ENCODE measurements around the gene TTI1. TPM values are rescaled to one million over a fixed set of nuclear protein-coding genes. Genes with fewer than 3 reads are reported as not detected.

TTI1 gene
- total RNA-seq, 1 donor from 2014 or later, result 13.4 TPM

DNA sequence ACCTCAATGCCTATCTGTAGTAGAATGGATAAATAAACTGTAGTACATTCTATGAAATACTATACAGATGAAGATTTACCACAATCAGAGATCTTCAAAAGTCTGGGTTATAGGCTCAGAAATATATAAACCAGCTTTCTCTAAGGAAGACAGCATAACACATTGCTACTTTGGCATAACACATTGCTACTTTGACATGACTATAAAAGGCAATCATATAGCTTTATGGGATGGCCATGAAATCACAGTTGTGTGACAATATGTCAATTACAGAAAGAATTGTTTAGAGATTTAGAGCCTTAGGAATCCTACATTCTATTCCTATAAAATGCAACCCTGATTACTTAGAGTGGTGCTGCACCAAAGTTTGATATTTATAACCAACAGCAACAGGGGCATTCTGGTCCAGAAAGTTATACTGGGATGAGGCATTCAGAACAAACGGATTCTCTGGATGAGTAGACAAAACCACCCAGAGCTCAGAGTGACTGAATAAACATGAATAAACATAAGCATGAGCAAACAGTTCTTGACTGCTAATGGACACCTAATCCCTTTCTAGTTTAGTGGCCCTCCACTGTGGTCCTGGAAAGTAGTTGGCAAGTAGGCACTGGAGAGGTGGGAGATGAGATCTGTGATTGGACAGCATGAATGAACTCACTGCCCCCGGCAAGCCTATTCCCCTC lies 12.0 kb downstream of the TTI1 start:
- H3K79me2 ChIP-seq (ENCODE audit: insufficient read depth, low read length), result peaks cover 66% of the 10 kb centered on the region
- H3K9me3 Mint-ChIP-seq (ENCODE audit: unreplicated experiment), result peaks cover 3% of the 10 kb centered on the region
- FAIRE-seq (no peak), DNase-seq (ENCODE audit: low read depth) (no peak)
- H3K36me3 Mint-ChIP-seq (ENCODE audit: low read depth, unreplicated experiment), result peaks cover 19% of the 10 kb centered on the region
- peaks cover 44% of the 10 kb centered on the region for H4K20me1 ChIP-seq (ENCODE audit: insufficient read depth, low read length)
- no peak overlapping the region for H3K4me3 Mint-ChIP-seq (ENCODE audit: unreplicated experiment)
- no peak overlapping the region for H3K4me2 ChIP-seq (ENCODE audit: low read length)
- peaks cover 14% of the 10 kb centered on the region for H3K36me3 ChIP-seq (ENCODE audit: insufficient read depth, low read length)
- H3K4me1 ChIP-seq (ENCODE audit: insufficient read depth, low read length), result peaks cover 18% of the 10 kb centered on the region
- no peak overlapping the region for H3K9ac ChIP-seq (ENCODE audit: low read length)
- TF ChIP-seq EZH2 (IDR thresholded peaks at IDR 0.05; ENCODE audit: insufficient read depth, low read length), result no peak
- TF ChIP-seq, protein P1, sequence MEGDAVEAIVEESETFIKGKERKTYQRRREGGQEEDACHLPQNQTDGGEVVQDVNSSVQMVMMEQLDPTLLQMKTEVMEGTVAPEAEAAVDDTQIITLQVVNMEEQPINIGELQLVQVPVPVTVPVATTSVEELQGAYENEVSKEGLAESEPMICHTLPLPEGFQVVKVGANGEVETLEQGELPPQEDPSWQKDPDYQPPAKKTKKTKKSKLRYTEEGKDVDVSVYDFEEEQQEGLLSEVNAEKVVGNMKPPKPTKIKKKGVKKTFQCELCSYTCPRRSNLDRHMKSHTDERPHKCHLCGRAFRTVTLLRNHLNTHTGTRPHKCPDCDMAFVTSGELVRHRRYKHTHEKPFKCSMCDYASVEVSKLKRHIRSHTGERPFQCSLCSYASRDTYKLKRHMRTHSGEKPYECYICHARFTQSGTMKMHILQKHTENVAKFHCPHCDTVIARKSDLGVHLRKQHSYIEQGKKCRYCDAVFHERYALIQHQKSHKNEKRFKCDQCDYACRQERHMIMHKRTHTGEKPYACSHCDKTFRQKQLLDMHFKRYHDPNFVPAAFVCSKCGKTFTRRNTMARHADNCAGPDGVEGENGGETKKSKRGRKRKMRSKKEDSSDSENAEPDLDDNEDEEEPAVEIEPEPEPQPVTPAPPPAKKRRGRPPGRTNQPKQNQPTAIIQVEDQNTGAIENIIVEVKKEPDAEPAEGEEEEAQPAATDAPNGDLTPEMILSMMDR (IDR thresholded peaks at IDR 0.05; ENCODE audit: insufficient read depth, low read depth, low read length), result no peak
- no peaks in the 10 kb centered on the region for H3K27me3 ChIP-seq (ENCODE audit: insufficient read depth, low read length)
- no peak overlapping the region for H2AFZ ChIP-seq (ENCODE audit: low read depth, low read length)
- H3K4me3 ChIP-seq (ENCODE audit: insufficient read depth, low read depth, low read length), result no peak overlapping the region
- no peak overlapping the region for H3K27ac ChIP-seq (ENCODE audit: low read depth, low read length)
- H3K27ac Mint-ChIP-seq (ENCODE audit: unreplicated experiment), result no peak overlapping the region
- no peaks in the 10 kb centered on the region for H3K27me3 Mint-ChIP-seq (ENCODE audit: low read depth, unreplicated experiment)
- H3K9me3 ChIP-seq (ENCODE audit: insufficient read depth, low read depth, low read length), result peaks cover 3% of the 10 kb centered on the region
- H3K4me1 Mint-ChIP-seq (ENCODE audit: low read depth, unreplicated experiment), result peaks cover 15% of the 10 kb centered on the region

- Histone ChIP-seq H3K4me3 (ENCODE audit: insufficient read depth, low read depth, low read length) (no peak overlapping the region), H3K36me3 (ENCODE audit: insufficient read depth, low read length) (peaks cover 17% of the 10 kb centered on the region), H3K9ac (ENCODE audit: low read length) (no peak overlapping the region), H3K27me3 (ENCODE audit: insufficient read depth, low read length) (no peaks in the 10 kb centered on the region), H3K4me1 (ENCODE audit: insufficient read depth, low read length) (peaks cover 5% of the 10 kb centered on the region), H3K27ac (ENCODE audit: low read depth, low read length) (no peak overlapping the region), H3K79me2 (ENCODE audit: insufficient read depth, low read length) (peaks cover 59% of the 10 kb centered on the region), H3K4me2 (ENCODE audit: low read length) (no peak overlapping the region), H2AFZ (ENCODE audit: low read depth, low read length) (no peak overlapping the region), H4K20me1 (ENCODE audit: insufficient read depth, low read length) (peaks cover 37% of the 10 kb centered on the region), H3K9me3 (ENCODE audit: insufficient read depth, low read depth, low read length) (peaks cover 3% of the 10 kb centered on the region)
- H3K27me3 Mint-ChIP-seq (ENCODE audit: low read depth, unreplicated experiment), result no peaks in the 10 kb centered on the region
- DNase-seq (ENCODE audit: low read depth), result no peak
- no peak overlapping the region for H3K4me3 Mint-ChIP-seq (ENCODE audit: unreplicated experiment)
- H3K9me3 Mint-ChIP-seq (ENCODE audit: unreplicated experiment), result peaks cover 3% of the 10 kb centered on the region
- H3K4me1 Mint-ChIP-seq (ENCODE audit: low read depth, unreplicated experiment), result peaks cover 14% of the 10 kb centered on the region
- H3K36me3 Mint-ChIP-seq (ENCODE audit: low read depth, unreplicated experiment), result peaks cover 33% of the 10 kb centered on the region
- FAIRE-seq, result no peak
- TF ChIP-seq, protein P1 (IDR thresholded peaks at IDR 0.05; ENCODE audit: insufficient read depth, low read depth, low read length), result no peak
- no peak for TF ChIP-seq EZH2 (IDR thresholded peaks at IDR 0.05; ENCODE audit: insufficient read depth, low read length)
- no peak overlapping the region for H3K27ac Mint-ChIP-seq (ENCODE audit: unreplicated experiment)
Observed at GRCh38 chr20:38018385-38018784, 14.9 kb downstream of the TTI1 start.

DNA sequence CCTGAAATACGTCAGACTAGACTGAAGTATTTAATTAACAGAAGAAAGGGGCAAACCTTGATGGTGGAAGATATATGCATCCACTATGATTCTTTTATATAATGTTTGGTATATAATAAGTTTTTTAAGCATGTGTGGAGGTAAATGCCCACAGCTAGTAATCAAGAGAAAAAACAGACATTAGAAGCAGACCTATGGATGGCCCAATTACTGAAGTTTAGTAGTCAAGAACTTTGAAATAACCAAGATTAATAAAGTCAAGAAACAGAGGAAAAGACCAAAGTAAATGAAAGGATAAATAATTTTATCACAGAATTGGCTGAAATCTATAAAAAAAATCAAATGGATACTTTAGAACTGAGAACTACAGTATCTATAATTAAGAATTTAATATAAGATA lies 15.3 kb downstream of the TTI1 start:
- Histone ChIP-seq H3K4me3 (ENCODE audit: insufficient read depth, low read depth, low read length) (no peak overlapping the region), H3K4me2 (ENCODE audit: low read length) (no peak overlapping the region), H3K4me1 (ENCODE audit: insufficient read depth, low read length) (peaks cover under 1% of the 10 kb centered on the region), H3K36me3 (ENCODE audit: insufficient read depth, low read length) (peaks cover 21% of the 10 kb centered on the region), H3K9me3 (ENCODE audit: insufficient read depth, low read depth, low read length) (peaks cover 3% of the 10 kb centered on the region), H2AFZ (ENCODE audit: low read depth, low read length) (no peak overlapping the region), H4K20me1 (ENCODE audit: insufficient read depth, low read length) (peaks cover 33% of the 10 kb centered on the region), H3K27ac (ENCODE audit: low read depth, low read length) (no peak overlapping the region), H3K9ac (ENCODE audit: low read length) (no peak overlapping the region), H3K27me3 (ENCODE audit: insufficient read depth, low read length) (no peaks in the 10 kb centered on the region), H3K79me2 (ENCODE audit: insufficient read depth, low read length) (peaks cover 58% of the 10 kb centered on the region)
- H3K36me3 Mint-ChIP-seq (ENCODE audit: low read depth, unreplicated experiment), result peaks cover 34% of the 10 kb centered on the region
- peaks cover 12% of the 10 kb centered on the region for H3K4me1 Mint-ChIP-seq (ENCODE audit: low read depth, unreplicated experiment)
- H3K27ac Mint-ChIP-seq (ENCODE audit: unreplicated experiment), result no peak overlapping the region
- FAIRE-seq, result no peak
- no peak overlapping the region for H3K4me3 Mint-ChIP-seq (ENCODE audit: unreplicated experiment)
- peaks cover 3% of the 10 kb centered on the region for H3K9me3 Mint-ChIP-seq (ENCODE audit: unreplicated experiment)
- H3K27me3 Mint-ChIP-seq (ENCODE audit: low read depth, unreplicated experiment), result no peaks in the 10 kb centered on the region
- DNase-seq (ENCODE audit: low read depth), result no peak
- TF ChIP-seq EZH2 (IDR thresholded peaks at IDR 0.05; ENCODE audit: insufficient read depth, low read length), result no peak
